Epidermal melanocyte (primary cell): ENCODE measurements around the gene MTURN.

Experiments
- DNase-seq: peaks from one replicate; pipeline ENCODE4 v3.0.0; 2011; ENCODE audit warnings: low spot score; ENCODE audit not compliant: insufficient read length

Gene MTURN

DNA sequence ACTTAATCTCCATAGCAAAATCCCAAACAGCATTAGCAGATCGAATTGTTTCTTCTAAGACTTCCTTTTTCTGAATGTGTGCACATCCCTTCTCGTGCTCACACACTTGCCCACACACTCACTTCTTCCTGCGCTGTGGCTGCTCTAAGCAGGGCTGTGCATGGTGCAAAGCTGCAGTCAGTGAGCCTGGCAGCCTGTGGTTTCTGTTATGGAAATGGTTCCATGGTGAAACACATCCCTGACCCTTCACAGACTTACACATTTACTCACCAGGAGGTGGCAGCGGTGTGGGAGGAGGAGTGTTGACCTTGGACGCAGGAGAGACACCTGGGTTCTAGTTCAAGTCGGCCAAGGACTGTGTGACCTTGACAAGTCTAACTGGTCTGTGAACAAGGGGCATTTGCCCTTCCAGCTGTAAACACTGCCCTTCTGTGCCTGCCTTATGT lies 24.9 kb downstream of the MTURN start:
- DNase-seq: no peak

GRCh38 chr7:30160329-30160728 lies 25.5 kb downstream of the MTURN start:
- no peak for DNase-seq

DNA sequence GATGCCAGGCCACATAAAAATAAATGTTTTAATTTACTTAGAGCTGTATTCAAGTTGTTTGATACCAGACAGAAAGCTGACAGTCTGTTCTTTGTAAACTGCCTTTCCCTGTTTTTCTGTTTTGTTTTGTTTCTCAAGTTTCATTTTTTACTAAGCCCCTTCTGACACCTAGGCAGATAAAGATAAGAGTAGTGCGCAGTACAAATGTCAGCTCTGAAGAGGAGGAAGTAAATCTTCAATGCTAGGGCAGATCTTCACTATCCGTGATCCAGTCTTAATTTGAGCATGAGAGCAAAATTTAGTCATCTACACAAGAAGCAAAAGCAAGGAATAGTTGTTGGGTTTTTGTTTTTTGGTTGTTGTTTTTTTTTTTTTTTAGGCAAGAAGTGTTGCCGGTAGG lies 27.3 kb downstream of the MTURN start:
- DNase-seq: no peak

DNA sequence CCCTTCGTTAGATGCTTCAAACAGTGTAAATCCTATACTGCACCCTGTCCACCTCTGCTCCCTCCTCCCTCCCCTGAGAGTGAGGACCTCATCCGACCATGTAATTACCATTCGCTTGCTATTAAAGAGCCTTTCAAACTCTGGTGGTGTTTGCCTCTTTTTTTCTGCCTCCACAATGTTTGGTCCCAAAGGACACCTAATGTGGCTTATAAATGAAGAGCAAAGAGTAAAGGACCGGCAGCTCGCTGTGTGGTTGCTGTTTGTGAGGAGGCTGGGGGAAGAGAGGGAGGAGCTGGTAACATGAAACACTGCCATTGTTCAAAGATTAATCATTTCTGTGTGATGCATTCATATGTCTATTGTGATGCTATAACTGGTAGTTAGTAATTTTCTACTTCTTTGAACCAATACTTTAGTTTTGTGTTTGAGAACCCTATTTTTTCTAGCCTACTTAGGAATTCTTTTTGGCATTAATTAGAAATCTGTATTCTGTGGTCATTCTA lies 27.9 kb downstream of the MTURN start:
- DNase-seq: no peak

DNA sequence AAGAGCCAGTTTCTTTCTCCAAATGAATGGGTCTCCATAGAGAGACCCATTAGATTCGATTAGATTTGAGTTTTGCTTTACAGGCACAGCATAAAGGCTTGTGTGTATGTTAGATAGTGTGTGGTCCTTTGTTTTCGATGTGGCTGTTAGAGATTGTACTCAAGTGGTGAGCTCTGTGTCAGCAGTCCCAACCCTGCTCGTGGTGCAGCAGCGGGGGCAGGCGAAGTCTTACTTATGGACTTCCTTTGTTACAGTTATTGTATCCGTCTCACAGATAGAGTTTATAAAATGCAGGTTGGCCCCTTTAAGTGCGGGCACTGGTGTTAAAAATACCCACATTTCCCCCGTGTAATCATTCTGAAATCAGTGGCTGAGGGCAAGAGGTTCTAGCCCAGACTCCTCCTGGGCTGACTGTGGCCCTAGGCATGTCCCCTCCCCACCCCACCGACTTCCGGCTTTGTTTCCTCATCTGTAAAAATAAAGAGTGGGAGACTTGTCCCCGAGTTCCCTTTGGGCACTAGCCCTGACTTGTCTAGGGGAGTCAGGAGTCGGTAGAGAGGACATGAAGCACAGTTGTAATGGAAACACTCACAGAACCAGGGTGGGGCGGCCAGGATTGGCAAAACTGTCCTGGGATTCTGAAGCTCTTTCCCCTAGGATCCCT lies 28.6 kb downstream of the MTURN start:
- no peak for DNase-seq

DNA sequence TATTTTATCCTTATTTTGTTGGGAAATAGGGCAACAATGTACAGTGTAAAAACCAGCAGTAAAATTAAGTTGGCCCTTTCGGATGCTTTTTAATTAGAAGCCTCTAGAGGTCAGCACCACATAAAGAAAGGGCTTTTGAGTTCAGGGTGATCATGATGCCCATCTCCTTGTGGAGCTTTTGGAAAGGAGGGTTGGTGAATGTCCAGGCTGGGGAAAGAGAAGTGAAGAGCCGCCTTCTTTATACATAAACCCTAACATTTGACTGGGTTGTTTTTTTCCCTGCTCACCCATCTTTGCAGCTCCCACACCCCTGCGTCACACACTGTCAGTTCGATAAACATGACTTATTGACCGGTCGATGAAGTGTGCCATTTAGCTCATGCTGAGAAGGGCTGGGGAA lies 29.8 kb downstream of the MTURN start:
- peak; percentile 63 for DNase-seq

DNA sequence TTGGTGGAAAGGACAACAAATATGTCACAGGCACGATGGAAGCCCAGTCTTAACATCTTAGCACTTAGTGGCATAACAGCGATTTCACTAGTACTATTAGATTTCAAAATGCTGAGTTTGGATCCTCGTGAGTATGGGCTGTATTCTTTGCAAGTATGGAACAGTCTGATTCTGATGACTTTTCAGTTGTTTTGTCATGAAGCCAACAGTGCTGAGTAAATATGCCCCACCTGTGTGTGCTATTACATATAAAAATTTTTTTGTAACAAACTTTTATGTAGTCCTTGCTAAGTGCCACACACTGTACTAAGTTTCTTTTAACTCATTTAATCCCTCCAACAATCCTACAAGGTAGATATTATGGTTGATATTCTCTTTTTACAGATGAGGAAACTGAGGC lies 30.8 kb downstream of the MTURN start:
- DNase-seq: no peak

GRCh38 chr7:30166155-30166840 lies 31.5 kb downstream of the MTURN start:
- no peak for DNase-seq

DNA sequence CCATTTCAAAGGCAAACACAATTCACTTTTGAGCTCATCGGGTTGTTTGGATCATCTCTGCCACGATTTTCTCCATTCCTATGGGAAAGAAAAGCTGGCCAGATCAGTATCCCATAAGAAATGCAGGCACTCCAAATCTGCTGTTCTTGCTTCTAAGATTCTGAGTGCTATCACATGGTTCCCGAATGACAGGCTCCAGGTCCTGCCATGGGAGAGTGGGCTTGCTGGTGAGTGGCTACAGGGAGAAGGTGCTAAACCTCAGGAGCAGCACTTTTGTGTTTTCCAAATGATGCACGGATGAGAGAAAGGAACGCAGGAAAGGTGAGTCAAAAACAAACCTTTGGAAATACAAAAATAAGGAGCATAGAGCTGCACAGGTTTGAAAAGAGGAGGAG lies 32.1 kb downstream of the MTURN start:
- DNase-seq: no peak

DNA sequence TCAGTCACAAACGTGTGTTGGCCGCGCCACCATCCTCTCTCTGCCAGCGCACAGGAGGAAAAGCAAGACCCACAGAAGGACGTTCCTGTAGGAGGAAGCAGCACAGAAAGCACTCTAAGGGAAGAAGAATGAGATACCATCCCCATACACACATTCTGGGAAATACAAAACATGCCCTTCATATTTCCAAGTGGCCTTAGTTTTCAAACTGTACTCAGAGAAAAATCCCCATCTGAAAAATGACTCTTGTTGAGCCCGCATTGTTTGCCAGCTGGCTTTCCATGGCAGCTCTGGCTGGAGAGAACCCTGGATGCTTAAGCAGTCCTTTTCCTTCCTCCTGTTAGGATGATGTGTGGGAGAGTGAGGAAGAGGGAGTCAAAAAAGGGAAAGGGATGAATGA lies 33.1 kb downstream of the MTURN start:
- DNase-seq: no peak

DNA sequence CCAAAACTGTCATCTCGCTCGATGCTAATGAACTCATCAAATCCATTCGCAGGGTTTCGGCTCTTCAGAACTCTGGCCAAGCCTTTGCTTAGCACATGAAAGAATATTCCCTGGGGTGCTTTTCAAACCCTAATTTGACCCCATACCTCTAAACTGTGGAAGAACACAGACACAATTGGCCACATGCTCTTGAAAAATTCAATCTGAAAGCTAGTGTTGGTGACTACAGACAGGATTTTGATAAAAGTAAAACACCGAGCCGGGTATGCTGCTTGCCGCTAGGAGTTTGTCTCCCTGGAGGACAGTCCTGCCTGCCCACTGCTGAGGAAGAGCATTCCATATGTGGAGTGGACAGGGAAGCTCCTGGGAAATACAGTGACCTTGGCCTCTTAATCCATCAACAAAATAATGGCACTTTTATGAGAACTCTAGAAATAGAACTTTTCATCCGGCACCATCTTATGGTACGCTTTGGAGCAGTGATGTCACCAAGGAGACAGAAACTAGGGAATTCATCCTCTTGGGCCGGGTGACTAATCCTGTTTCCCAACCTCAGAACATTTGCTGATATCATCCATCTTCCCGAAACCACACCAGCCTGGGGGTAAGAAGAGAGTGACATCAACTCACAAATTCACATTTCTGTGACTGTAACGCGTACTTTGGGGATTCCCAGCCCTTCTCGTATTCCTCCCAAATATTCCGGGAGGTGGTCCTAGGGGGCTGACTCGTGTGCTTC lies 34.2 kb downstream of the MTURN start:
- DNase-seq: no peak

- DNase-seq: no peak
These were observed 34.8 kb downstream of the MTURN start for GRCh38 chr7:30169579-30169978.

DNA sequence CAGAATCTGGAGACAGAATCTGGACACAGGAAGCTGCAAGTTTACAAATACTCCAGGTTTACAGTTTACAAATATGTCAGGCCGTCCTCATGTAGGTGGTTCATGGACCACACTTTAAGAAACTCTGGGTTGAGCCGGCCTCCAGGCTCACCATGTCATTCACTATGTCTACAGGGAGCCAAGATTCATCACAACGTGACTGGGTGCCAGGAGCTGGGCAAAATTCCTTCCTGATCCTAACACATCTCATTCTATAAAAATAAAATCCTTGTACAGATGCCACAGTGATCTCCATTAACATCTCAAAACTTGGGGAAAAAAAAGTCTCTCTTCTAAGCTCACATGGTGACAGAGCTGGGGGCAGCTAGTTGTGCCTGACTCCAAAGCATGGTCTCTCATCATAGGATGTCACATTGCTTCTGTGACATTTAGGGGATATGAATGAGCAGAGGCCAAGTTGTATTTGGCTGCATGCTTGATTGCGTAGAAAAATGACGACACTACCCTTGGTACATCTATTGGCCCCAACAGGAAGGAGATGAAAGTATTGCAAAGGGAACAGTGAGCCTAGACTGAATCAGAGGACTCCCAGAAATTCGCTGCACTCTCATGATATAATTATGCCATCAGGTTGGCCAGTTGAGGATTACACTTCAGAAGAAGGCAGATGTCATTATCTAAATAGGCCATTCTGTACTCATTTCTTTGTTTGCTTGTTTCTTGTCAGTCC lies 35.9 kb downstream of the MTURN start:
- DNase-seq: no peak

- no peak for DNase-seq
These were observed 37.1 kb downstream of the MTURN start for GRCh38 chr7:30171766-30172447.

GRCh38 chr7:30172451-30172850 lies 37.7 kb downstream of the MTURN start:
- no peak for DNase-seq

- DNase-seq: peak; percentile 93
These were observed 38.5 kb downstream of the MTURN start for GRCh38 chr7:30173058-30173897.

GRCh38 chr7:30175180-30175579 lies 40.4 kb downstream of the MTURN start:
- DNase-seq: no peak

GRCh38 chr7:30175636-30176147 lies 40.9 kb downstream of the MTURN start:
- no peak for DNase-seq

DNA sequence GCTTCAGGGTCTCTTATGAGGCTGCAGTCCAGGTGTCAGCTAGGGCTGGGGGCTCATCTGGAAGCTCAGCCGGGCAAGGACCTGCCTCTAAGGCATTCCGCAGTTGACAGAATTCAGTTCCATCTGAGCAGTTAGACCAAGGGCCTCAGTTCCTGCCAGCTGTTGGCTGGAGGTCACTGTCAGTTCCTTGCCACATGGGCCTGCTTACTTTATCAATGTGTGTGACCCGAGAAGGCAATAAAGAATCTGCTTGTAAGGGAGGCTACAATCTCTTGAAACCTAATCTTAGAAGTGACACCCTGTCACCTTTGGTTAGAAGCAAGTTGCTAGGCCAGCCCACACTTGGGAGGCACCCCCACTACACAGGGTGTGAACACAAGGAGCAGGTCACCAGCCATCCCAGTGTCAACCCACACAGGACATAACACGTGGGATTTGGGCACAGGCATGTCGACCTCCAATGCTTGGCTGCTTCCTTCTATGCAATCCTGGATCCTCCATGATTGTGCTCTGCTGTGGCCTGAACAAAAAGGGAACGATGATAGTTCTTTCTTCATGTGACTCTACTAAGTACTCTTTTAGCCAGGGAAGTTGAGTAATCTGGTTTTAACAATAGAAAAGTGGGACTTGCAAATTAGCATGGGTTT lies 41.8 kb downstream of the MTURN start:
- DNase-seq: no peak
